ENCODE results near the gene MECP2. TPM values are rescaled to one million over a fixed set of nuclear protein-coding genes. Genes with fewer than 3 reads are reported as not detected.

Gene MECP2
- total RNA-seq, 1 experiment from 2014 or later = 33.0 TPM

DNA sequence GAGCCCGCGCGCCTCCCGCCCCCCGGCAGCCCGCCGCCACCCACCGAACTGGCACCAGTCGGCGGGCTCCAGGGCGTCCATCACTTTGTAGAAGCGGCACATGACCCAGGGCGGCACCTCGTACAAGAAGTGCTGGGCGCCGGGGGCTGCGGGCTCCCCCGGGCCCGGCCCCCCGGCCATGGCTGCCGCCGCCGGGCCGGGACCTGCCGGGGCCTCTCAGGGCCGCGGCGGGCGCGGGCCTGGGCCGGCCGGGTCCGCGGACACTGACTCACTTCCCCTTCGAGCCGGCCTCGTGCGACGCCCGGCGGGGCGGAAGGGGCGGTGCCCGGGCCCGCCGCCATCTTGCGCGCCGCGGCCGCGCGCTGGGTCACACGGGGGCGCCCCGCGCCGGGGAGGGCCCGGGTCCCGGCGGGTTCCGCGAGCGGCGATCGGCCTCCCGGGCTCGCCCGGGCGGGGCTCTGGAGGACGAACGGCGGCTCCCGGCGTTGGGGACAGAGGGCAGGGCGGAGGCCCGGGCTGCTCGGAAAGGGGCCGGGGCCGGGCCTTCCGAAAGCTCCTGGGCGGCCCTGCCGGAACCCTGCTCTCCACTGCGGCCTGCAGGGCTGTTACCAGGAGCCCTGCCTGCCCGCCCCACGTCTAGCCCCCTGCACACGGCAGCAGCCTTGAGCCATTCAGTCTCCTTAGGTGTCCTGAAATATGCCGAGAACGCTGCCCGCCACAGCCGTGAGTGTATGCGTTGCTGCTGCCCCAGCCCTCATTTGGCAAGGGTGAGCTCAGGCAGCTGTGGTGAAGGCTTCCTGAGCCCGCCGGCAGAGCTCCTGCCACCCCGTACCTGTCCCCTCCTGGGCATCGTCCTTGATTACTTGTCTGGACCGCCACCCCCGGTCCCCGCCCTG lies 77.6 kb downstream of the MECP2 start, which contains the start of gene IRAK1:
Gene IRAK1 (minus strand): TSS at position 270 of the 896 bp plus-strand sequence. CDS start 90 bp downstream, at position 180.
- DNase-seq (ENCODE audit: extremely low read depth, low read depth) = peak; percentile 71

DNA sequence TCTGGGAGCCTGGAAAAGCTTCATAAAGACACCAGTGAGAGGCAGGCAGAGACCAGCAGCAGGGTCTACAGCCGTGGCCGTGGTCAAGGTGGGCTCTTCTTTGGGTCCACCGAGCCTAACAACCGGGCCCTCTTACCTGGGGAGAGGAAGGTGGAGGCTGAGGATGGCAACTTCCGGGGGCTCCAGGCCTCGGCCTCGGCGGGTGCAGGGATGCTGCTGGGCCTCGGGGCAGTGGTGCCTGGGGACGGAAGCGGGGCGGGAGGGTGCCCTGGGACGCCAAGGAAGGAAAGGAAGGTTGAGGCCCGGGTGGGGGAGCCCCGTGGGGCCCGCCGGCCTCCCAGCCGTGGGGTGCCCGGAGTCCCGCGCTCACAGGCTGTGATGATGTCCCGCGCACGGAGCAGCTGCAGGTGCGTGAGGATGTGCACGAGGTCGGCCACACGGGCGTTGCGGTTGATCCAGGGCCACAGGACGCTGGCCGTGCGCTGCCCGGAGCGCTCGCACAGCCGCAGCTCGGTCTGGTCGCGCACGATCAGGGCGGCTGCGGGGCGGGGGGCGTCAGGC lies 78.4 kb downstream of the MECP2 start:
- DNase-seq (ENCODE audit: extremely low read depth, low read depth) = no peak

DNA sequence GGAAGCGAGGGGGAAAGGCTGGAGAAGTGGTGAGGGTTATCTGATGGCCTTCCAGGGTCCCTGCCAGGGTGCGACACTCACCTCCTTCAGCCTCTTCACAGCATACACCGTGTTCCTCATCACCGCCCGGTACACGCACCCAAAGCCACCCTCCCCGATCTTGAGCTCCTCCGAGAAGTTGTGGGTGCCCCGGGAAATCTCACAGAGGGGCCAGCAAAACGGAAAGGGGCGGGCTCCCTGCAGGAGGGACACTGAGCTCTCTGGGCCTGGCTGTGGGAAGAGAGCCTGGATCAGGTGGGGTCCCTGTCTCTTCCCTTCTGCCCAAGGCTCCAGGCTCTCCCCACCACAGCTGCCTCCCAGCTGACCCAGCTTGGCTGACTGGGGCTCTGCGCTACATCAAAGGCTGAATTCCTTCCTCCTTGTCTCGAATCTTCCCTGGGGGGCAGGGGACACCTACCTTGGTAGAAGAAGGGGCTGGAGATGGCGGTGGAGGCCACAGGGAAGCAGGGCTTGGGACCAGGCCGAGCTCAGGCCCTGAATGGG lies 78.9 kb downstream of the MECP2 start:
- no peak for DNase-seq (ENCODE audit: extremely low read depth, low read depth)

DNA sequence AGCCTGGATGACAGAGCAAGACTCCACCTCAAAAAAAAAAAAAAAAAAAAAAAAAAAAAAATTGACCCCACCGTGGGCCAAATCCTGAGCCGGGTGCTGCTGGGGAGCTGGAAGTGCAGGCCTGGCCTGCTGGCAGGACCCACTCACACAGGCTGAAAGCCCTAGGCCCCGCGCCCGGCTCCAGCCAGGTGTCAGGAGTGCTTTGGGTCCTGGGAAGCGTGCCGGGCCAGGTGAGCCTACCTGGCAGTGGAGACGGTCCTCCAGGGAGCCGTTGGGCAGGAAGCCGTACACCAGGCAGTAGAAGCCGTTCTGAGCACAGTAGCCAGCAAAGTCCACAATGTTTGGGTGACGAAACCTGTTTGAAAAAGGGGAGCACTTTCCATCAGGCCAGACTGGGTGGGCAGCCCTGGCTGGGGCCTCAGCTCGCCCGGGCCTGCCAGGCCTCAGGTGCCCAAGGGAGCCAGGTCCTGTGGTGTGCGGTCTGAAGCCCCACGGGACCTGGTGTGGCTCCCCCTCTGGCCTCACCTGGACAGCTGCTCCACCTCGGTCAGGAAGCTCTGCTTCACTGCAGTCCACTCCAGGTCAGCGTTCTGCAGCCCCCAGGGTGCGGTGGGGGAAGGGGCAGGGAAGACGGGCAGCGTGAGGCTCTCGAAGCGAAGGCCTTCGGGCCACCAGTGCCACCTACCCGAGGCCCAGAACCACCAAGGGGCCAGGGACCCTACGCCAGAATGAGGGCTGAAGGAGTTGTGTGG lies 79.6 kb downstream of the MECP2 start:
- DNase-seq (ENCODE audit: extremely low read depth, low read depth) = no peak

DNA sequence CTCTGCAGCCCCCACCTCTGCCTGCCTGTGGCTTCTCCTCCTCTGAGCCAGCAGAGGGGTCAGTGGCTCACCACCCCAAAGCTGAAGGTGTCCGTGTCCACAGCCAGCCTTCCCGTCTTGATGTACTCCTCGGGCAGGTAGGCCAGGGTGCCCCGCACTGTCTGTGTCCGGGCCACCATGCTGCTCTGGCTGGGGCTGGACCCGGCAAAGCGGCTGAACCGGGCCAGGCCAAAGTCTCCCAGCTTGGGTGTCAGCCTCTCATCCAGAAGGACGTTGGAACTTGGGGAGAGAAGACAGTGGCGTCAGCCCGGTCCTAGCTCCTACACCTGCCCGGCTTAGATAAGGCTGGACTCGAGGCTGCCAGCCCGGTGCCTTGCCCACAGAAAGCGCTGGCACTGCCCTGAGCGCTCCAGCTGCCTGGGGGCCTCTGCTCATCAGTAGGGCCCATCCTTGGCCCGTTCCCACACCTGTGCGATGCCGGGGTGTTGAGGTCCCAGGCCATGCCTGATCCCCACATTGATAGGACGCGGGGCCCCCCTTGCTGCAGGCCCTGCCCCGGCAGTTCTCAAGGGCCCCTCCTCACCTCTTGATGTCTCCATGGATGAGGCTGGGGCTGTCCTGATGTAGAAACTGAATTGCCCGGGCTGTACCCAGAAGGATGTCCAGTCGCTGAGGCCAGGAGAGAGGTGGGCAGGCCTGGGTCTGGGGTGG lies 81.0 kb downstream of the MECP2 start:
- no peak for DNase-seq (ENCODE audit: extremely low read depth, low read depth)

DNA sequence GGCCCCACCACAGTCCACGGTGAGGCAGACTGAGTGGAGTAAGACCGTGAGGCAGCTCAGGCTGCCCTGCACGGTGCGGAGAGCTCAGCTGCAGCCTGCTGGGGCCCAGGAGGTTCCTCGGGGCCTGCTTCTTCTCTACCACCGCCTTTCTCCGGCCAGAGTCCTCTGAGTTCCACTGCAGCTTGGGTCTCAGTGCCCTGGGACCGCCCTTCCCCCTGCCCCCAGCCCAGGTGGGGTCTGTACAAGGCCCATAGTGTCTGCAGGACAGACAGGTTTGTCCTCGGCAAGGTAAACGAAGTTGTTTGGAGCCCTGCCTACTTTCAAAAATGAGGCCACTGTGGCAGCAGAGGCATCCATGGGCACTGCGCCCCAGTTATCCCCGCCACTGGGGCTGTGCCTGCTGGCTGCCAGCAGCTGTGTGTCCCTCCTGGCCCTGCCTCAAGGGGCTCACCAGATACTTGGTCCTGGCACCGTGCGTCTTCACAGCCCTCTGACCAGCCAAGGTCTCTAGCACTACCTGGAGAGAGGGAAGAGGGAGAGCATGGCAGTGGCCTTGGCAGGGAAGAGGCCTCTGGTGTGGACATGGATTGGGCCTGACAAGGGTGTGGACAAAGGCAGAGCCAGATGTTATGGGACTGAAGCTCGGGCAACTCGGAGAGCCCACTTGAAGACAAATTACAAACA lies 81.8 kb downstream of the MECP2 start:
- DNase-seq (ENCODE audit: extremely low read depth, low read depth) = no peak

DNA sequence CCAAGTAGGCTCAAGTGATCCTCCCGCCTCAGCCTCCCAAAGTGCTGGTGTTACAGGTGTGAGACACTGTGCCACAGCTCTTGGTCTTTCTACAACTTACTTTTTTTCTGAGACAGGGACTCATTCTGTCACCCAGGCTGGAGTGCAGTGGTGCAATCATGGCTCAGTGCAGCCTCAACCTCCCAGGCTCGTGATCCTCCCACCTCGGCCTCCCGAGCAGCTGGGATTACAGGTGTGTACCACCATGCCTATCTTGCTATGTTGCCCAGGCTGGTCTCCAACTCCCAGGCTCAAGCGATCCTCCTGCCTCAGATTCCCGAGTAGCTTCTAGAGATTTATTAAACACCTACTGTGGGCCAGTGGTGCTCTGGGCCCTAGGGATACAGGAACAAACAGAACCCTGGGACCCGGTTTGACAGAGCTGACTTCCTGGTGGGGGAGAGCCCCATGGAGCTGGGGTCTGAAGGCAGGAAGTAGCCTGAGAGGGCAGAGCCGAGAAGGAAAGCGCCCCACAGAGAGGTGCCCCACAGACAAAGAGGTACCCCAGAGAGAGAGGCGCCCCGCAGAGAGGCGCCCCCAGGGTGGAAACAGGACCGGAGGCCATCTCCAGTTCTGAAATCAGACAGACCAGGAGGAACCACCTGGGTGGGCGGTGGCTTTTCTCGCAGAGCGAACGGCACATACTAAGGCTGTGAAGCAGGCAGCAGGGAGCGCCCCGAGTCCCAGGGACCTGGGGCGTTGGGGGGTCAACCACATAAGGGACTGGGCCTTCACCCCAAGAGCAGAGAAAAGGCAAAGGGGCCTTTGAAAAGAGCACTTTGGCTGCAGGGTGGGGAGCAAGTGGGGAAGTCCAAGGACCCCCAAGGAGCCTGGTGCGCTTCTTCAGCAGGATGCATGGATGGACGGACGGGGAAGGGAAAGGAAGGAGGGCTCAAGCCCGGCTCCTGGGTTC lies 82.8 kb downstream of the MECP2 start:
- DNase-seq (ENCODE audit: extremely low read depth, low read depth) = no peak

DNA sequence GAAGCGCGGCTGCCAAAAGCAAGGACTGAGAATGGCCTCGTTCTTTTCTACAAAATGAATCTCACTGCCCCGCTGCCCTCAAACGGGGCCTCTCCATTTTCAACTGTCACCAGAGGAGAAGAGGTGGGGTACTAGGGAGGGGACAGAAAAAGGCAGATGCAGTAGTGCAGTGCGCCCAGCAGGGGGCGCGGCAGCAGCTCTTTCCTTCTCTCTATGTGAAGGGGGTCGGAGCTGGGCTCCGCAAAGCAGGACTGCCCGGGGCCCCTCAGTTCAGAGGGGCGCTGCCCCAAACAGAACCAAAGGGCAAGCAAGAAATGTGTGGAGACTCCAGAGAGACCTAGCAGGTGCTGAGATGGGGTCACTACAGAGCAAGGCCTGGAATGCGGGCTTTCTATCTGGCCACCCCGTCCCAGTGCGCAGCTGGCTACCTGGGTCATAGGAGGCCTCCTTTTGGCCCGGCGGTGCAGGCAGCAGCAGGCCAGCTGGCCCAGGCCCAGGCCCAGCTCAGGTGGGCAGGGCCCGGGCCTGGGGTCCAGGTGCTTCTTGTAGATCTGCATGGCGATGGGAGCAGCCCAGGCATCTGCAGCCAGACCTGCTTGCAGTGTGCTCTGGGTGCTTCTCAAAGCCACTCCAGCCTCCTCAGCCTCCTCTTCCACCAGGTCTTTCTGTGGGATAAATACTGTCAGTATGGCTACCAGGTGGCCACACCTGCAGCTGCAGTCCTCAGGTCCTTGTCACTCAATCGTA lies 83.7 kb downstream of the MECP2 start:
- DNase-seq (ENCODE audit: extremely low read depth, low read depth) = peak; percentile 40

DNA sequence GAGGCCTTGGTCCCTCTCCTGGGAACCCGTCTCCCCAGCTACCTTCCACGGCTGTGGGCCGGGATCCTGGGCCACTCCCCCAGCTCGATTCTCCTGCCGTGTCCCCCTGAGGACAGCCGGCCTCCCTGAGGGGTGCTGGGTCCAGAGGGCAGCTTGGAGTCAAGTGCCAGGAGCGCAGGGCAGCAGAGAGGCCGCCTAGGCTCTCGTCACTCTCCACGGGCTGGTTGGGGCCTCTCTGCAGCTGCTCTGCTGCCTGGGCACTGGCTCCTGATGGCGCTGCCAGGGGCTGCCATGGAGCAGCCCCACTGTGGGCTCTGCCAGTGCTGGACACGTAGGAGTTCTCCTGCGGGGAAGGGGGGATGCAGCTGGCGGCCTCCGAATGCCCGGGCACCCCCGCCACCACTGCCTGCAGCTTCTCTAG lies 84.5 kb downstream of the MECP2 start:
- DNase-seq (ENCODE audit: extremely low read depth, low read depth) = no peak

DNA sequence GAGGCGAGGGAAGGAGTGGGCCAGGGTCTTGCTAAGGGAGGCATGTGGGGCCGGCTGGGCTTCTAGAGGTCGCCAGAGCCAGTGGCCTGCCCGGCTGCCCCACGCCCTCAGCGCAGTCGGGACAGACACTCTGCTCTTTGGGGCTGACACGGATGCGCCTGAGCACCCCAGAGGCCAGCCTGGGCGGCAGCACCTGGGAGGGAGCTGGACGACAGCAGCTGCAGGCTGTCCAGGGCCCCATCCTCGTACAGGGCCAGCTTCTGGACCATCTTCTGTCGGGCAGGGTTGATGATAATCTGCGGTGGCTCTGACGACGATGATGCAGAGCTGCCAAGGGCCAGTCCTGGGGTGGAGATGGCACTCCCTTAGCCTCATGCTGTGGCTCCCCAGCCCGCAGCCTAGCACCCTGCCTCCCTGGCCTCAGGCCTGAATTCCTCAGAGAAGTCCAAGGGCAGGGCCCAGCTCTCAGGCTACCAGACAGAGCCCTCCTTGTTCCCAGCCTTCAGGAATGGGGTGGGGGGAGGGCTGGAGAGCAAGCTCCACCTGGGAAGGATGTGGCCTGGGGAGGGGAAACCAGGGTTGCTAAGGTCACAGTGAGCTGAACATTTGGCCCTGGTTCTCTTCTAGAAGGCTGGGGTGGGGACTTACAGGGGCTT lies 85.1 kb downstream of the MECP2 start:
- peak; percentile 63 for DNase-seq (ENCODE audit: extremely low read depth, low read depth)

DNA sequence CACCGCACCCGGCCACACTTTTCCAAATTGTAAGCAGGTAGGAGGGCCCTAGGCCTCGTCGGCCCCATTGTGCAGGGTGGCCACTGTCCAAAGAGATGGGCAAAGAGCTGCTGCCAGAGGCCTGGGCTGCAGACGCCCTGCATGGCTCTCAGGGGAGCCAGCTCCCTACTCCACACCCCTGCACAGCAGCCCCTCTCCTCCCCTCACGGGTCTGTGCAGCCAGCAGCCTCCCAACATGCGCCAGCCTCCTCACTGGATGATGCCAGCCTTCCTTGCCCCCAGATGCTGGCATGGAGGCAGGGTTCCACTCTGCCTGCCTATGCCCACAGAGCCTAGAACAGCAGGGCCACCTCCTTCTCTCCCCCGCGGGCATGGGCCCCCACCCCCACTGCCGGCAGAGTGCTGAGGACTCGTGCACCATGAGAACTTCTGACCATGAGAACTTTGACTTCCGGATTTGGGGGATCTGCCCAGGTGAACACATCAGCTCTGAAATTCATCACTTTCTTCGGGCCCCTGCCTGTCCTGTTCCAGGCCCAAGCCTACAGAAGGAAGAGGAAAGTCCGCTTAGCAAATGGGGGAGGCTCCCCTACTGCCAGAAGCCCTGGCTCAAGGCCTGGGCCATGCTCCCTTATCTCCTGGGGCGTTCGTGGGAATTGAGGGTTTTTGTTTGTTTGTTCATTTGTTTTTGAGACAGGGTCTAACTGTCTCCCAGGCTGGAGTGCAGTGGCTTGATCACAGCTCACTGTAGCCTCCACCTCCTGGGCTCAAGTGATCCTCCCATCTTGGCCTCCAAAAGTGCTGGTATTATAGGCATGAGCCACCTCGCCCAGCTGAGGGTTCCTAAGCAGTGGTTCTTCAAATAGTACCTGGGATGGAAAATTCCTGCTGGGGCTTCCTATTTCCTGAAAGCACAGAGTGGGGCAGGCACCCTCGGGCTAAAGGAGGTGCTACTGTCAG lies 85.9 kb downstream of the MECP2 start:
- no peak for DNase-seq (ENCODE audit: extremely low read depth, low read depth)

DNA sequence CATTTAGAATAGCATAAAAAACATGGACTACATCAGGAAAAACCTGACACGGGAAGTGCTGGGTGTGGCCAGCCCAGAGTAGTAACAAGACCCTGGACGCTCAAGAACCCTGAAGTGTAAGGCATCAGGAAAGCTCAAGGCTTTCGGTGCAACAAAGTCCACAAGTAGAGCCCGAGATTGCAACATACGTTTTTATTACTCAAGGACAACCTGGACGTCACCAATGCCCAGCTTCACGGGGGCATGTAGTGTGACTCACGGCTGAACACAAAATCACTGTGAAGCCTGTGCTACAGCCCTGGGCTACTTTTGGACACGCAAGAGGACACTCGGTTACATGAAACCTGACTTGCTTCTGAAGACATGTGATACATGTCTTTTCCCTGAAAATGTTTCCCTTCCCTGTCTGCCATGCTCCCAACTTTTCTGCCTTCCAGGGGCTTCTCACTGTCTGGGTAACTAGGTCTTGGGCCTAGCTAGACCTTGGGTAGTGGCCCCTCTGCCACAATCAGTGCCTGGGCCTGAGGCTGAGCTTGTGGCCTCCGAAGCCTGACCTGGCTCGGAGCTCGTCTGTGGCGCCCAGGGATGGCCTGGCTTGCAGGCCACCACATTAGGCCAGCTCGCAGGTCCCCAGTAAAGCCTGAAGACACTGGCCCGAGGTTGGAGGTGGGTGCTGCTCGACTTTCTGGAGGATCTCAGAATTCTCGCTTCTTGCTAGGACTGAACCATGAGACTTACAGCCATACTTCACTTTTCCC lies 87.0 kb downstream of the MECP2 start:
- DNase-seq (ENCODE audit: extremely low read depth, low read depth) = peak; percentile 87

DNA sequence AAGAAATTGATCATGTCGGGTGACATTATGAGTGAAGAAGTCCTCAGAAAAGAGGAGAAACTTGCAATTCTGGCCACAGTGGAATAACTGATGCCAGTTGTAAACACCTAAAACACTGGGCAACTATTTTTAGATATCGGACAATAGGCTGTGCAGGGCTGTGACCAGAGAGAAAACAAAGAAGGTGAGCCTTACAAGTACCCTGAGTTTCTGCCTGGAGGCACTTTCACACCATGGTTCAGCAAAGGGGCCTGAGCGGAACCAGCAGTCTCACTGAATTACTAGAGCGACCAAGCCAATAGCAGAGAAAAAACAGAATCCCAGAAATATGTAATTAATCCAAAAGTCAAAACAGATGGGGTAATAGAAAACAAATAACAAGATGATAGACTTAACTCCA lies 89.0 kb downstream of the MECP2 start:
- no peak for DNase-seq (ENCODE audit: extremely low read depth, low read depth)

DNA sequence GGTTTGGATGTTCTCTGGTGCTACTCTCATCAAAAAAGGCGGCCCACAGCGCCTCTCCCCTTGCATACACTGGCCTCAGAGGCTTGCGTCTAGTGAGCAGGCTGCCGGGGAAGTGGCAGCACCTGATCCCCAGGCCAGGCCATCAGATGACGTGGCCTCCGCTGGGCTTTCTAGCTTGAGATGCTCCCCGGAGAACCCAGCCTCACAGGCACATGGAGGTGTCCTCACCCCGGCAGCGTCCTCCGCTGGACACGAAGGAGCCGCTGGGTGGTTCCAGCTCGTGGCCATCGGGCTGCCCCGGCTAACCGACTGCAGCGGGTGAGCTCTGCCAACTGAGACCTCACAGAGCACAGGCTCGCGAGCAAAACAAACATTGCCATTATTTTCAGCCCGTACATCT lies 90.6 kb downstream of the MECP2 start:
- no peak for DNase-seq (ENCODE audit: extremely low read depth, low read depth)

DNA sequence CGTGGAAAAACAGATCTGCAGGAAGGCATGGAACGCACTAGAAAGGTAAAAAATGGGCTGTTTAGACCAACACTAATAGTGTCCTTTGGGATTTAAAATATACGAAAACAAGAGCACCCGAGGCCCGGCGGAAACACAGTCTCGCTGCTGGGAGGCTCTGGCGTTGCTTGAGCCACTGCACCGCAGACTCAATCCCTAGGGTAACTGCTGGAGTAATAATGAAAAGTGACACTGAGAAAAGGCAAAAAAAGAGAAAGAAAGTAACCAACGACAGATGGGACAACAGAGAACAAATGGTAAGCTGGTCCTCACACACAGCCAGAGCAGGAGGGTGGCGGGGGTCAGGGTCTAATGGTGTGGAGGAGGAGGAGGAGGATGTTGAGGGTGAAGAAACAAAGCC lies 93.2 kb downstream of the MECP2 start:
- DNase-seq (ENCODE audit: extremely low read depth, low read depth) = no peak
